Measurements from ENCODE around the gene ANTXR1.

- TF ChIP-seq CTCF (IDR thresholded peaks at IDR 0.05; ENCODE audit: extremely low read depth in 1 of 2, insufficient read depth in 1 of 2, low read depth in 1 of 2, low read length in 2 of 2) (no peak), POLR2AphosphoS5 (IDR thresholded peaks at IDR 0.05; ENCODE audit: insufficient read depth, low read depth, low read length) (no peak), EZH2 (IDR thresholded peaks at IDR 0.05; ENCODE audit: borderline replicate concordance, low read depth, low read length, severe bottlenecking) (no peak)
Observed at GRCh38 chr2:69253112-69253511, 240.1 kb downstream of the ANTXR1 start.
